WTC11 (cell line): ENCODE measurements around the gene TRPM2. TPM values are rescaled to one million over a fixed set of nuclear protein-coding genes. Genes with fewer than 3 reads are reported as not detected.

Experiments
- ATAC-seq: fragments of 200-7000 bp; cut with Tn5 transposase; 2 replicates; pipeline ENCODE4 v1.10.0; 2021; ENCODE audit warnings: mild to moderate bottlenecking, moderate library complexity
- CTCF ChIA-PET: fragments of 300-600 bp; sonication (Branson Sonifier 250); formaldehyde crosslinking; loops from one replicate; lab custom pipeline; 2021; ENCODE audit warnings: antibody characterized with exemption; lab: Charles Lee
- POLR2A ChIA-PET: fragments of 350-600 bp; sonication (Branson Sonifier 250); formaldehyde crosslinking; loops from one replicate; lab custom pipeline; 2021; ENCODE audit warnings: antibody characterized with exemption; lab: Charles Lee
- DNase-seq: peaks from one replicate; pipeline ENCODE4 v3.0.0; 2021; ENCODE audit warnings: low spot score
- H3K27ac Mint-ChIP-seq: 2 replicates; pipeline ENCODE4 v1.8.0; 2021; ENCODE audit warnings: mixed read lengths
- H3K27me3 Mint-ChIP-seq: 2 replicates; pipeline ENCODE4 v1.8.0; 2021; ENCODE audit warnings: low read depth, mild to moderate bottlenecking, moderate library complexity, mixed read lengths
- H3K36me3 Mint-ChIP-seq: 2 replicates; pipeline ENCODE4 v1.8.0; 2021; ENCODE audit warnings: mixed read lengths
- H3K4me1 Mint-ChIP-seq: 2 replicates; pipeline ENCODE4 v1.8.0; 2022; ENCODE audit warnings: mixed read lengths
- H3K4me3 Mint-ChIP-seq: 2 replicates; pipeline ENCODE4 v1.8.0; 2021; ENCODE audit warnings: mild to moderate bottlenecking, moderate library complexity, mixed read lengths
- H3K9me3 Mint-ChIP-seq: 2 replicates; pipeline ENCODE4 v1.8.0; 2021; ENCODE audit warnings: mixed read lengths
- AR ChIP-seq: fragments of 250-450 bp; sonication (Bioruptor Pico); IDR thresholded peaks from 2 replicates; pipeline ENCODE4 v1.9.0; 2021; ENCODE audit warnings: mild to moderate bottlenecking
- ATF6 ChIP-seq: sonication (generic); formaldehyde crosslinking; IDR thresholded peaks from 2 replicates; pipeline ENCODE4 v1.8.1; 2023; ENCODE audit warnings: mild to moderate bottlenecking, missing genetic modification reagents
- CREM ChIP-seq: sonication (generic); formaldehyde crosslinking; IDR thresholded peaks from 2 replicates; pipeline ENCODE4 v1.8.1; 2022; ENCODE audit warnings: mild to moderate bottlenecking, missing genetic modification reagents, moderate library complexity
- FOXP4 ChIP-seq: sonication (generic); formaldehyde crosslinking; IDR thresholded peaks from 2 replicates; pipeline ENCODE4 v1.8.0; 2022; ENCODE audit warnings: mild to moderate bottlenecking, missing genetic modification reagents
- GABPB1 ChIP-seq: sonication (generic); formaldehyde crosslinking; IDR thresholded peaks from 2 replicates; pipeline ENCODE4 v1.8.1; 2023; ENCODE audit warnings: mild to moderate bottlenecking, missing genetic modification reagents
- GTF2I ChIP-seq: fragments of 250-450 bp; sonication (Bioruptor Pico); conservative IDR thresholded peaks from 2 replicates; pipeline ENCODE4 v1.4.0; 2021; ENCODE audit warnings: mild to moderate bottlenecking
- KAT7 ChIP-seq: sonication (generic); formaldehyde crosslinking; IDR thresholded peaks from 2 replicates; pipeline ENCODE4 v1.8.1; 2023; ENCODE audit warnings: missing genetic modification reagents, mild to moderate bottlenecking, borderline replicate concordance
- NFE2L1 ChIP-seq: sonication (generic); formaldehyde crosslinking; IDR thresholded peaks from 2 replicates; pipeline ENCODE4 v1.8.1; 2023; ENCODE audit warnings: missing genetic modification reagents
- RELA ChIP-seq: sonication (generic); formaldehyde crosslinking; IDR thresholded peaks from 2 replicates; pipeline ENCODE4 v1.8.1; 2022; ENCODE audit warnings: missing genetic modification reagents, mild to moderate bottlenecking, borderline replicate concordance
- TEAD4 ChIP-seq: sonication (generic); formaldehyde crosslinking; IDR thresholded peaks from 2 replicates; pipeline ENCODE4 v1.8.0; 2022; ENCODE audit warnings: mild to moderate bottlenecking, missing genetic modification reagents
- ZNF138 ChIP-seq: sonication (generic); formaldehyde crosslinking; conservative IDR thresholded peaks from 2 replicates; pipeline ENCODE4 v1.8.1; 2022; ENCODE audit warnings: mild to moderate bottlenecking, moderate library complexity, missing genetic modification reagents
- ZNF396 ChIP-seq: fragments of 250-450 bp; sonication (Bioruptor Pico); IDR thresholded peaks from 2 replicates; pipeline ENCODE4 v1.8.0; 2021; ENCODE audit warnings: mild to moderate bottlenecking, moderate library complexity, borderline replicate concordance
- ZNF512 ChIP-seq: sonication (generic); formaldehyde crosslinking; IDR thresholded peaks from 2 replicates; pipeline ENCODE4 v1.8.1; 2022; ENCODE audit warnings: missing genetic modification reagents, borderline replicate concordance
- total RNA-seq: library from RNA; stranded (reverse); gene quantifications from 3 replicates; pipeline ENCODE4 v1.2.3, GENCODE V29; 2021

Gene TRPM2
- total RNA-seq, 1 experiment from 2014 or later: 0.92 TPM

- Mint-ChIP-seq H3K27me3 (no peaks in the 10 kb centered on the region), H3K9me3 (no peaks in the 10 kb centered on the region), H3K27ac (no peak overlapping the region), H3K4me3 (no peak overlapping the region), H3K4me1 (no peaks in the 10 kb centered on the region), H3K36me3 (no peaks in the 10 kb centered on the region)
- ATAC-seq (no peak), DNase-seq (no peak)
- TF ChIP-seq AR (CRISPR knock-in tag) (no peak), NFE2L1 (CRISPR knock-in tag) (no peak)
- ChIA-PET POLR2A (no interaction called here), CTCF (interaction anchor here (0.5 kb wide), 1 partner anchor 102 kb away, joined by 4 read pairs; no protein-coding TSS in a partner anchor)
Measured at GRCh38 chr21:44328242-44328895, 25.1 kb upstream of the TRPM2 start.

- no peaks in the 10 kb centered on the region for H3K36me3 Mint-ChIP-seq
- H3K27me3 Mint-ChIP-seq: no peaks in the 10 kb centered on the region
- H3K9me3 Mint-ChIP-seq: no peaks in the 10 kb centered on the region
- DNase-seq: no peak
- peak overlapping the region; percentile 63 for H3K27ac Mint-ChIP-seq
- ChIA-PET CTCF (interaction anchor here (0.5 kb wide), 1 partner anchor 9 kb away, joined by 3 read pairs; no protein-coding TSS in a partner anchor), POLR2A (no interaction called here)
- H3K4me1 Mint-ChIP-seq: no peaks in the 10 kb centered on the region
- no peak for ATAC-seq
- TF ChIP-seq TEAD4 (CRISPR knock-in tag): no peak
- no peak for TF ChIP-seq KAT7 (CRISPR knock-in tag)
- TF ChIP-seq ATF6 (CRISPR knock-in tag): no peak
- no peak for TF ChIP-seq RELA
- no peak for TF ChIP-seq FOXP4 (CRISPR knock-in tag)
- no peak for TF ChIP-seq GABPB1 (CRISPR knock-in tag)
- no peak for TF ChIP-seq GTF2I (CRISPR knock-in tag)
- no peak for TF ChIP-seq CREM (CRISPR knock-in tag)
- TF ChIP-seq ZNF512: no peak
- TF ChIP-seq ZNF396 (CRISPR knock-in tag): no peak
- TF ChIP-seq ZNF138 (CRISPR knock-in tag): no peak
- H3K4me3 Mint-ChIP-seq: no peak overlapping the region
Measured at GRCh38 chr21:44329086-44329889, 24.1 kb upstream of the TRPM2 start.
